GM12872 (cell line): ENCODE data around the gene SIGLEC5.

Experiments used
- CTCF ChIP-seq: IDR thresholded peaks from 3 replicates; pipeline ENCODE4 v1.5.1; 2011; ENCODE audit warnings: low read depth, mild to moderate bottlenecking, low read length, moderate library complexity; ENCODE audit not compliant: insufficient read depth

SIGLEC5 gene

GRCh38 chr19:51626675-51627074, 3.5 kb downstream of the SIGLEC5 start:
- no peak for TF ChIP-seq CTCF

DNA sequence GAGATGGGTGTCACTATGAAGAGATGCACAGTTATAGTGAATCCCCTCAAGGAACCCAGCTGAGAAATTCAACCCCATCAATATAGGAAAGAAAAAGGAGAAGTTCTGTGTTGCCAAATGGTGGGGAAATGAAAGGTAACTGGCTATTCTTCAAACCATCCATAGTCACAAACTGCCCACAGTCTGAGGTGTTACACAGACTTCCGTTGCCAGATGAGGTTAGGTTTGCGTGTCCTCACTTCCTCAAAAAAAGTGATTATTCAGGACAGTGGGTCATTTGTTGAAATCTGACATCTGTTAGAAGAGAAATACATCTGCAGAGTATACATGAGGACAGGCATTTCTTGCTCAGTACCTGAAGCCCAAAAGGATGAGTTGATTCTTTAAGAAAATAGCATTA, 9.0 kb downstream of the SIGLEC5 start:
- TF ChIP-seq CTCF, result no peak

GRCh38 chr19:51615991-51616390, 14.2 kb downstream of the SIGLEC5 start:
- no peak for TF ChIP-seq CTCF

- no peak for TF ChIP-seq CTCF
Measured at GRCh38 chr19:51614789-51615188, 15.4 kb downstream of the SIGLEC5 start.

- TF ChIP-seq CTCF, result no peak
Measured at GRCh38 chr19:51610576-51610975, 19.6 kb downstream of the SIGLEC5 start.

GRCh38 chr19:51607920-51608562, 22.2 kb downstream of the SIGLEC5 start:
- peak; percentile 69 for TF ChIP-seq CTCF

DNA sequence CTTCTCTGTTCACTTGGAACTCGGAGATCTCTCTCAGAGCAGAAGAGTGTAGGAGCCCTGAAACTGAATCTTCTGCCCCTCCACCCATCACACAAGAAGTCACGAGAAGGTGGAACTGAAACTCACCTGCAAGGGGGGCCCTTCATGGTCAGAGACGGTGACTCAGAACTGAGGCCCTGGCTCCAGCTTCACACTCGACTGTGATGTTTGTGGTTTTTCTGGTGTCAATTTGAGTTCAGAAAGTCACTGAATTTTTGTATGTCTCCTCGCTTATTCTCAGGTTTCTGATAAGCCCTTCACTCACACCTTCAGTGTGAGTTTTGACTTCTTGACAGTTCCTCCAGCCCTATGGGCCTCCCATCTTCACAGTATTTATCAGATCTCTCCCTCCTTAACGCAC, 23.1 kb downstream of the SIGLEC5 start:
- TF ChIP-seq CTCF, result no peak
